ENCODE results near the gene MOV10L1. TPM values are rescaled to one million over a fixed set of nuclear protein-coding genes. Genes with fewer than 3 reads are reported as not detected.

Gene MOV10L1
- total and polyA plus RNA-seq, 9 of the 15 experiments (the other 6 are each of a cell fraction or from before 2014, with no cell fraction given): 0.06 to 0.43 (median 0.15) TPM

DNA sequence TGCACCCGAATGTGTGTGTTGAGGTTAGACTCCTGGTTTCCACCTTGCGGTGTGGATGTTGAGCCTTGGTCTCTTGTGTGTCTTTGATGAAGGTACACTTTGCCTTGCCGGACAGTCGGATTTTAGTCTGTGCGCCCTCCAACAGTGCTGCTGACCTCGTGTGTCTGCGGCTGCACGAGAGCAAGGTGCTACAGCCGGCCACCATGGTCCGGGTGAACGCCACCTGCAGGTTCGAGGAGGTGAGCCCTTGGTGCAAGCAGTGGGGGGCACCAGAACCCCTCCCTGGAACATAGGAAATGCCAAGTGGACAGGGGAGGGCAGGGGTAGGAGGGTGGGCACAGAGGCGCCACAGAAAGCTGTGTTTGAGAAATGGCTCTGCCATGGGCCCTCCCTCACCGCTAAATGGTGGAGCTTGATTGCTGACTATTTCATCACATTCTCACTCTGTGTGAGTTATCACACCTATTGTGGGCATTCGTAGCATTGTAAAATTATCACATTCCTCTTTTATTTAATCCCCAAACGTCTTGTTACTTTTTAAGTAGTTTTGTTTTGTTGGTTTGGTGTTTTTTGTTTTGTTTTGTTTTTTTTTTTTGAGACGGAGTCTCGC lies 54.3 kb downstream of the MOV10L1 start:
- 0 out of 3 replicates have a peak, but pooled peaks have one; percentile 20 for ATAC-seq
- Histone ChIP-seq H3K4me2 (ENCODE audit: insufficient read depth, low read length) (no peak overlapping the region), H3K27ac (ENCODE audit: extremely low read depth, low read depth, low read length) (no peak overlapping the region), H3K9me1 (ENCODE audit: control insufficient read depth, insufficient read depth, low read length) (no peaks in the 10 kb centered on the region), H4K20me1 (replicated peaks; ENCODE audit: control insufficient read depth, insufficient read depth, low read length) (no peaks in the 10 kb centered on the region), H3K4me1 (replicated peaks in 1 of 2; ENCODE audit: control insufficient read depth in 2 of 2, insufficient read depth in 2 of 2, low read length in 2 of 2) (peaks cover 16 to 39% of the 10 kb centered on the region in 2 experiments; a peak in 4 of 5 replicates), H3K9me3 (replicated peaks; ENCODE audit: control insufficient read depth, insufficient read depth, low read depth, low read length) (no peaks in the 10 kb centered on the region), H3K9ac (ENCODE audit: insufficient read depth in 1 of 2, low read depth in 2 of 2, low read length in 2 of 2) (no peak overlapping the region; a peak in 1 of 4 replicates), H3K79me2 (ENCODE audit: control insufficient read depth, insufficient read depth, low read length) (no peaks in the 10 kb centered on the region), H3K4me3 (no peak overlapping the region), H3K36me3 (ENCODE audit: control insufficient read depth, insufficient read depth, low read length) (no peaks in the 10 kb centered on the region), H3K27me3 (ENCODE audit: control insufficient read depth in 2 of 2, insufficient read depth in 2 of 2, low read length in 2 of 2) (no peaks in the 10 kb centered on the region), H2AFZ (ENCODE audit: low read depth, low read length) (no peak overlapping the region)
- WGBS (ENCODE audit: insufficient coverage, low coverage, missing lambda C conversion rate): 54% methylated on average over 16 of the region's 18 CpGs
- in situ Hi-C loops (cut with MboI): loop anchor here (5.0 kb wide), 1 partner anchor 68 kb away; no protein-coding TSS in a partner anchor
- no peak for DNase-seq (ENCODE audit: extremely low read depth in 1 of 4, low spot score in 3 of 4)
- no TSS peak for BruUV-seq (replicated peaks)
- intact Hi-C loops (cut with micrococcal nuclease): loop anchor here (10.0 kb wide), 1 partner anchor 201 kb away; the partner anchor contains the start of gene PPP6R2
- POLR2A ChIA-PET: no interaction called here
- CTCF ChIA-PET (ENCODE audit: low intra/inter-chr PET ratio): no interaction called here
- FAIRE-seq: no peak
- no peak for TF ChIP-seq ARNT (IDR thresholded peaks at IDR 0.05)
- peak; percentile 40 for TF ChIP-seq CTCFL (IDR thresholded peaks at IDR 0.05; ENCODE audit: borderline replicate concordance, insufficient read depth, low read depth, low read length, poor library complexity, severe bottlenecking)
- peak; percentile 33; the same call in 1 of the 2 replicates for TF ChIP-seq ZBTB7A (IDR thresholded peaks at IDR 0.05; ENCODE audit: borderline replicate concordance, control insufficient read depth, low read depth, low read length)
- no peak for TF ChIP-seq RAD51 (IDR thresholded peaks at IDR 0.05; ENCODE audit: borderline replicate concordance, low read depth)
- TF ChIP-seq, protein P1, sequence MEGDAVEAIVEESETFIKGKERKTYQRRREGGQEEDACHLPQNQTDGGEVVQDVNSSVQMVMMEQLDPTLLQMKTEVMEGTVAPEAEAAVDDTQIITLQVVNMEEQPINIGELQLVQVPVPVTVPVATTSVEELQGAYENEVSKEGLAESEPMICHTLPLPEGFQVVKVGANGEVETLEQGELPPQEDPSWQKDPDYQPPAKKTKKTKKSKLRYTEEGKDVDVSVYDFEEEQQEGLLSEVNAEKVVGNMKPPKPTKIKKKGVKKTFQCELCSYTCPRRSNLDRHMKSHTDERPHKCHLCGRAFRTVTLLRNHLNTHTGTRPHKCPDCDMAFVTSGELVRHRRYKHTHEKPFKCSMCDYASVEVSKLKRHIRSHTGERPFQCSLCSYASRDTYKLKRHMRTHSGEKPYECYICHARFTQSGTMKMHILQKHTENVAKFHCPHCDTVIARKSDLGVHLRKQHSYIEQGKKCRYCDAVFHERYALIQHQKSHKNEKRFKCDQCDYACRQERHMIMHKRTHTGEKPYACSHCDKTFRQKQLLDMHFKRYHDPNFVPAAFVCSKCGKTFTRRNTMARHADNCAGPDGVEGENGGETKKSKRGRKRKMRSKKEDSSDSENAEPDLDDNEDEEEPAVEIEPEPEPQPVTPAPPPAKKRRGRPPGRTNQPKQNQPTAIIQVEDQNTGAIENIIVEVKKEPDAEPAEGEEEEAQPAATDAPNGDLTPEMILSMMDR (IDR thresholded peaks at IDR 0.05 in 2 of 3, conservative IDR thresholded peaks at IDR 0.05 in 1 of 3; ENCODE audit: insufficient read depth in 2 of 3, low read depth in 1 of 3, low read length in 3 of 3): peak in 2 of 3 experiments; percentile 22 to 28; a peak in 2 of 6 replicates
- TF ChIP-seq, protein P2, sequence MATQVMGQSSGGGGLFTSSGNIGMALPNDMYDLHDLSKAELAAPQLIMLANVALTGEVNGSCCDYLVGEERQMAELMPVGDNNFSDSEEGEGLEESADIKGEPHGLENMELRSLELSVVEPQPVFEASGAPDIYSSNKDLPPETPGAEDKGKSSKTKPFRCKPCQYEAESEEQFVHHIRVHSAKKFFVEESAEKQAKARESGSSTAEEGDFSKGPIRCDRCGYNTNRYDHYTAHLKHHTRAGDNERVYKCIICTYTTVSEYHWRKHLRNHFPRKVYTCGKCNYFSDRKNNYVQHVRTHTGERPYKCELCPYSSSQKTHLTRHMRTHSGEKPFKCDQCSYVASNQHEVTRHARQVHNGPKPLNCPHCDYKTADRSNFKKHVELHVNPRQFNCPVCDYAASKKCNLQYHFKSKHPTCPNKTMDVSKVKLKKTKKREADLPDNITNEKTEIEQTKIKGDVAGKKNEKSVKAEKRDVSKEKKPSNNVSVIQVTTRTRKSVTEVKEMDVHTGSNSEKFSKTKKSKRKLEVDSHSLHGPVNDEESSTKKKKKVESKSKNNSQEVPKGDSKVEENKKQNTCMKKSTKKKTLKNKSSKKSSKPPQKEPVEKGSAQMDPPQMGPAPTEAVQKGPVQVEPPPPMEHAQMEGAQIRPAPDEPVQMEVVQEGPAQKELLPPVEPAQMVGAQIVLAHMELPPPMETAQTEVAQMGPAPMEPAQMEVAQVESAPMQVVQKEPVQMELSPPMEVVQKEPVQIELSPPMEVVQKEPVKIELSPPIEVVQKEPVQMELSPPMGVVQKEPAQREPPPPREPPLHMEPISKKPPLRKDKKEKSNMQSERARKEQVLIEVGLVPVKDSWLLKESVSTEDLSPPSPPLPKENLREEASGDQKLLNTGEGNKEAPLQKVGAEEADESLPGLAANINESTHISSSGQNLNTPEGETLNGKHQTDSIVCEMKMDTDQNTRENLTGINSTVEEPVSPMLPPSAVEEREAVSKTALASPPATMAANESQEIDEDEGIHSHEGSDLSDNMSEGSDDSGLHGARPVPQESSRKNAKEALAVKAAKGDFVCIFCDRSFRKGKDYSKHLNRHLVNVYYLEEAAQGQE (IDR thresholded peaks at IDR 0.05; ENCODE audit: borderline replicate concordance): 0 out of 2 replicates have a peak, but pooled peaks have one; percentile 4
- TF ChIP-seq, protein P2 (CRISPR knock-in tag; IDR thresholded peaks at IDR 0.05; ENCODE audit: low read depth): no peak

All from K562 (cell line).